Mucosa of descending colon (tissue), 3 donors: ENCODE data around the gene ZBTB7C. TPM values are rescaled to one million over a fixed set of nuclear protein-coding genes. Genes with fewer than 3 reads are reported as not detected.

Source experiments
- ATAC-seq: fragments of 200-7000 bp; cut with Tn5 transposase; one replicate; pipeline ENCODE4 v1.9.1; 2020; ENCODE audit warnings: mild to moderate bottlenecking, moderate library complexity
- DNase-seq, 3 donors: peaks; one replicate each; pipeline ENCODE4 v3.0.0-alpha.2; 2020
- H3K36me3 ChIP-seq: fragments of 200-600 bp; one replicate; pipeline ENCODE4 v1.8.0; 2021; ENCODE audit warnings: low read depth, mild to moderate bottlenecking
- H3K4me1 ChIP-seq: fragments of 200-600 bp; one replicate; pipeline ENCODE4 v1.8.0; 2021; ENCODE audit warnings: low read depth, mild to moderate bottlenecking
- H3K4me3 ChIP-seq: fragments of 200-600 bp; one replicate; pipeline ENCODE4 v1.8.0; 2021; ENCODE audit warnings: mild to moderate bottlenecking
- H3K9me3 ChIP-seq: fragments of 200-600 bp; one replicate; pipeline ENCODE4 v1.8.0; 2021; ENCODE audit warnings: mild to moderate bottlenecking
- CTCF ChIP-seq: fragments of 200-600 bp; IDR thresholded peaks from one replicate; pipeline ENCODE4 v1.8.0; 2022; ENCODE audit warnings: antibody characterized with exemption, mild to moderate bottlenecking
- intact Hi-C, 2 donors: fragments of 100-400 bp; cut with DNase I in 1 of 2; cut with micrococcal nuclease in 1 of 2; formaldehyde crosslinking; loops; one replicate each; pipeline versions ENCODE4 v1.11.0 to v1.11.1; 2022; cut with DNase I, micrococcal nuclease
- total RNA-seq, 3 donors: library from RNA; stranded (reverse); fragmentation: NEBNext Ultra II Directional in 2 of 3; extraction: Animal tissue kit (Norgen Biotek cat#: 25700) in 2 of 3; gene quantifications; one replicate each; pipeline versions ENCODE4 v1.2.1 to v1.2.4, GENCODE V29; 2021 to 2023
- donor health status: DM: no; HTN: no; CAD: no; lungs with moderate emphysema.
- donor health status: DM: no; HTN: no; CAD: no.
- donor health status: DM: no; HTN: yes; CAD: no.

ZBTB7C gene
- total RNA-seq, 3 donors from 2014 or later = 20.8 to 56.6 (median 38.2) TPM

GRCh38 chr18:48019557-48020325 lies 389.4 kb downstream of the ZBTB7C start:
- no peak for ATAC-seq
- intact Hi-C loops = loop anchor here (5.0 to 10.0 kb wide), 3 partner anchors 245 to 425 kb away; no protein-coding TSS in a partner anchor
- H3K4me1 ChIP-seq = no peaks in the 10 kb centered on the region
- no peak overlapping the region for H3K4me3 ChIP-seq
- H3K36me3 ChIP-seq = no peaks in the 10 kb centered on the region
- H3K9me3 ChIP-seq = no peaks in the 10 kb centered on the region
- no peak for DNase-seq
- no peak for TF ChIP-seq CTCF

- intact Hi-C loops = no loop called here
- no peak for TF ChIP-seq CTCF
- ATAC-seq (no peak), DNase-seq (no peak)
- Histone ChIP-seq H3K4me1 (no peaks in the 10 kb centered on the region), H3K9me3 (no peaks in the 10 kb centered on the region), H3K4me3 (no peak overlapping the region), H3K36me3 (no peaks in the 10 kb centered on the region)
Observed at GRCh38 chr18:48018851-48019250, 390.3 kb downstream of the ZBTB7C start.

GRCh38 chr18:48017635-48018034 lies 391.5 kb downstream of the ZBTB7C start:
- H3K36me3 ChIP-seq = no peaks in the 10 kb centered on the region
- H3K4me1 ChIP-seq = no peaks in the 10 kb centered on the region
- no peak for TF ChIP-seq CTCF
- no peaks in the 10 kb centered on the region for H3K9me3 ChIP-seq
- no peak overlapping the region for H3K4me3 ChIP-seq
- ATAC-seq = no peak
- DNase-seq = no peak
- intact Hi-C loops = no loop called here

GRCh38 chr18:48013162-48013561 lies 396.0 kb downstream of the ZBTB7C start:
- H3K9me3 ChIP-seq = no peaks in the 10 kb centered on the region
- no peaks in the 10 kb centered on the region for H3K36me3 ChIP-seq
- intact Hi-C loops = no loop called here
- ATAC-seq = no peak
- no peak overlapping the region for H3K4me3 ChIP-seq
- TF ChIP-seq CTCF = no peak
- no peak for DNase-seq
- H3K4me1 ChIP-seq = no peaks in the 10 kb centered on the region

GRCh38 chr18:48011926-48012465 lies 397.2 kb downstream of the ZBTB7C start:
- no peak overlapping the region for H3K4me3 ChIP-seq
- no peaks in the 10 kb centered on the region for H3K9me3 ChIP-seq
- intact Hi-C loops = no loop called here
- no peaks in the 10 kb centered on the region for H3K36me3 ChIP-seq
- TF ChIP-seq CTCF = no peak
- DNase-seq (no peak), ATAC-seq (no peak)
- H3K4me1 ChIP-seq = no peaks in the 10 kb centered on the region
